Measurements from ENCODE around the gene RAD51B. TPM values are rescaled to one million over a fixed set of nuclear protein-coding genes. Genes with fewer than 3 reads are reported as not detected.

Gene RAD51B
- total and polyA plus RNA-seq, 2 donors (not counting 1 experiment from before 2014, with no cell fraction given) = 4.6 to 16.3 TPM

DNA sequence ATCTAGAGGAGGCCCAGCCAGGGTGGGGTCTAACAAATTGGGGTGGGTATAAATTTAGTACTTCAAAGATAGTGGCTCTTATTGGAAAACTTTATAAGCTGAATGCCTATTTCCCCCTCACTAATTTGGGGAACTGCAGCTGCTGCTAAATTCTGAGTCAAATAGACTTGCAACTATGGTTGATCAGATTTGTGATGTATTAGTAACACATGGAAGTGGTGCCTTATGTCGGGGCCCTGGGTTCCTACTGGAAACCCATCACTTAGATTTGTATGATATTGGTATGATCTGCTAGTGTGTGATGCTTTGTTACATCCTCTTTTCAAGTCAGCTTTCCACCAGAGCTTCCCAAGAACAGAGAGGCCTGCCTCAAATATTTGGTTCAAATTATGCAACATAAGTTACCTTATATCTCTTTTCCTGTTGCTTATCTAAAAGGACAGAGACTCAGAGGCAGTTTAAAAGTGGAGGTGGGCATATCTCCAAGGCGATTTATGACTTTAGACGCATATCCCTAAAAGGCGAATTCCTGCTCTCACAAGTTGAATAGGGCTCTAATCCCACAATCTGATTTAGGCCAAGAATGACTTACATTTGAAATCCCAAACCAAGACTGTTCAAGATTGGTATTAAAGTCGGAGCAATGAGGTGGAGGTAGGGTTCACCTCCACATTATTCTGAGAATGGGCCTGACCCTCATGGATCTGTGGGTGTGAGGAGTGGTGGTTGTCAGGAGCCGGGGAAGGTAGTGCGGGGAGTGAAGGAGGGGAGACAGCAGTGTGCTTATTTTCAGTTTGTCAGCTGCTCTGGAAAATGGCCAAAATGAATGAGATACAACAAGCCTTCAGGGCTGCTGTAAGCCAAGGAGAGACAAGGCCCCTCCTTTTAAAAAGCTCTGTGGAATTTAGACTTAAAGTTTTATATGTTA lies 425.8 kb downstream of the RAD51B start:
- TF ChIP-seq EZH2 (IDR thresholded peaks at IDR 0.05; ENCODE audit: low read length, missing control alignments) = no peak
- TF ChIP-seq, protein P1, sequence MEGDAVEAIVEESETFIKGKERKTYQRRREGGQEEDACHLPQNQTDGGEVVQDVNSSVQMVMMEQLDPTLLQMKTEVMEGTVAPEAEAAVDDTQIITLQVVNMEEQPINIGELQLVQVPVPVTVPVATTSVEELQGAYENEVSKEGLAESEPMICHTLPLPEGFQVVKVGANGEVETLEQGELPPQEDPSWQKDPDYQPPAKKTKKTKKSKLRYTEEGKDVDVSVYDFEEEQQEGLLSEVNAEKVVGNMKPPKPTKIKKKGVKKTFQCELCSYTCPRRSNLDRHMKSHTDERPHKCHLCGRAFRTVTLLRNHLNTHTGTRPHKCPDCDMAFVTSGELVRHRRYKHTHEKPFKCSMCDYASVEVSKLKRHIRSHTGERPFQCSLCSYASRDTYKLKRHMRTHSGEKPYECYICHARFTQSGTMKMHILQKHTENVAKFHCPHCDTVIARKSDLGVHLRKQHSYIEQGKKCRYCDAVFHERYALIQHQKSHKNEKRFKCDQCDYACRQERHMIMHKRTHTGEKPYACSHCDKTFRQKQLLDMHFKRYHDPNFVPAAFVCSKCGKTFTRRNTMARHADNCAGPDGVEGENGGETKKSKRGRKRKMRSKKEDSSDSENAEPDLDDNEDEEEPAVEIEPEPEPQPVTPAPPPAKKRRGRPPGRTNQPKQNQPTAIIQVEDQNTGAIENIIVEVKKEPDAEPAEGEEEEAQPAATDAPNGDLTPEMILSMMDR (conservative IDR thresholded peaks at IDR 0.05 in 1 of 2, IDR thresholded peaks at IDR 0.05 in 1 of 2; ENCODE audit: low read depth in 1 of 2, low read length in 2 of 2) = no peak
- Histone ChIP-seq H3K27ac (ENCODE audit: insufficient read depth, low read length) (no peak overlapping the region), H3K9ac (ENCODE audit: insufficient read depth, low read length) (no peak overlapping the region), H3K9me3 (ENCODE audit: control insufficient read depth, insufficient read depth, low read depth, low read length) (no peaks in the 10 kb centered on the region), H3K36me3 (ENCODE audit: control insufficient read depth, insufficient read depth, low read length) (no peaks in the 10 kb centered on the region), H2AFZ (ENCODE audit: low read length) (no peak overlapping the region), H3K4me2 (ENCODE audit: extremely low read depth, insufficient read depth, low read length) (peak overlapping the region; percentile 47), H3K79me2 (ENCODE audit: control insufficient read depth, insufficient read depth, low read length) (no peaks in the 10 kb centered on the region), H3K27me3 (ENCODE audit: control insufficient read depth, insufficient read depth, low read length) (no peaks in the 10 kb centered on the region), H3K4me1 (ENCODE audit: control insufficient read depth, extremely low read depth, insufficient read depth, low read length) (peaks cover 23% of the 10 kb centered on the region), H3K4me3 (replicated peaks in 1 of 4; ENCODE audit: control extremely low read depth in 1 of 4, insufficient read depth in 1 of 4, low read depth in 3 of 4, low read length in 4 of 4) (no peak overlapping the region), H4K20me1 (ENCODE audit: control insufficient read depth, extremely low read depth, insufficient read depth, low read length) (no peaks in the 10 kb centered on the region)
- DNase-seq (ENCODE audit: low read depth in 2 of 2) = peak; percentile 66 to 70

GRCh38 chr14:68246074-68246785 lies 426.7 kb downstream of the RAD51B start:
- H3K4me1 ChIP-seq (ENCODE audit: control insufficient read depth, extremely low read depth, insufficient read depth, low read length) = peaks cover 31% of the 10 kb centered on the region
- no peaks in the 10 kb centered on the region for H3K79me2 ChIP-seq (ENCODE audit: control insufficient read depth, insufficient read depth, low read length)
- TF ChIP-seq, protein P1 (conservative IDR thresholded peaks at IDR 0.05 in 1 of 2, IDR thresholded peaks at IDR 0.05 in 1 of 2; ENCODE audit: low read depth in 1 of 2, low read length in 2 of 2) = no peak
- no peak for TF ChIP-seq EZH2 (IDR thresholded peaks at IDR 0.05; ENCODE audit: low read length, missing control alignments)
- H3K4me2 ChIP-seq (ENCODE audit: extremely low read depth, insufficient read depth, low read length) = peak overlapping the region; percentile 47
- no peaks in the 10 kb centered on the region for H3K27me3 ChIP-seq (ENCODE audit: control insufficient read depth, insufficient read depth, low read length)
- no peaks in the 10 kb centered on the region for H3K36me3 ChIP-seq (ENCODE audit: control insufficient read depth, insufficient read depth, low read length)
- peak in 1 of 2 donors; percentile 75 for DNase-seq (ENCODE audit: low read depth in 2 of 2)
- H3K4me3 ChIP-seq (replicated peaks in 1 of 4; ENCODE audit: control extremely low read depth in 1 of 4, insufficient read depth in 1 of 4, low read depth in 3 of 4, low read length in 4 of 4) = no peak overlapping the region
- H4K20me1 ChIP-seq (ENCODE audit: control insufficient read depth, extremely low read depth, insufficient read depth, low read length) = no peaks in the 10 kb centered on the region
- H3K9me3 ChIP-seq (ENCODE audit: control insufficient read depth, insufficient read depth, low read depth, low read length) = no peaks in the 10 kb centered on the region
- no peak overlapping the region for H3K27ac ChIP-seq (ENCODE audit: insufficient read depth, low read length)
- H3K9ac ChIP-seq (ENCODE audit: insufficient read depth, low read length) = no peak overlapping the region
- H2AFZ ChIP-seq (ENCODE audit: low read length) = no peak overlapping the region

DNA sequence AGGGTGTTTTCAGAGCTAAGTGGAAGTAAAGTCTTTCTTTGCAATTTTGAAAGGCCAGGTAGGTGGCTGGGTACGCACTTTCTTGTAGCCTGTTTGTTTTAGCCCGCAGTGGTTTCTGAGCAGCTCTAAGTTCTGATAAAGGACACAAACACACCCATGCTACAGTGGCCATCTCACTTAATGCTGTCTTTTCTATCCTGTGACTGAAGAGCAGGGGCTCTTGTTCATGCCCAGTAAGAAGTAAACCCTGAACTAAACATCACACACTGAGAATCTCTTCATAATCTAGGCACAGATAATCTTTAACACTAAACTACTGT lies 427.2 kb downstream of the RAD51B start:
- H3K9me3 ChIP-seq (ENCODE audit: control insufficient read depth, insufficient read depth, low read depth, low read length) = no peaks in the 10 kb centered on the region
- H3K79me2 ChIP-seq (ENCODE audit: control insufficient read depth, insufficient read depth, low read length) = no peaks in the 10 kb centered on the region
- no peaks in the 10 kb centered on the region for H3K36me3 ChIP-seq (ENCODE audit: control insufficient read depth, insufficient read depth, low read length)
- no peak for DNase-seq (ENCODE audit: low read depth in 2 of 2)
- H3K4me2 ChIP-seq (ENCODE audit: extremely low read depth, insufficient read depth, low read length) = no peak overlapping the region
- TF ChIP-seq EZH2 (IDR thresholded peaks at IDR 0.05; ENCODE audit: low read length, missing control alignments) = no peak
- TF ChIP-seq, protein P1 (conservative IDR thresholded peaks at IDR 0.05 in 1 of 2, IDR thresholded peaks at IDR 0.05 in 1 of 2; ENCODE audit: low read depth in 1 of 2, low read length in 2 of 2) = no peak
- H3K27ac ChIP-seq (ENCODE audit: insufficient read depth, low read length) = no peak overlapping the region
- H3K4me1 ChIP-seq (ENCODE audit: control insufficient read depth, extremely low read depth, insufficient read depth, low read length) = peaks cover 33% of the 10 kb centered on the region
- no peaks in the 10 kb centered on the region for H3K27me3 ChIP-seq (ENCODE audit: control insufficient read depth, insufficient read depth, low read length)
- H2AFZ ChIP-seq (ENCODE audit: low read length) = no peak overlapping the region
- no peaks in the 10 kb centered on the region for H4K20me1 ChIP-seq (ENCODE audit: control insufficient read depth, extremely low read depth, insufficient read depth, low read length)
- H3K4me3 ChIP-seq (replicated peaks in 1 of 4; ENCODE audit: control extremely low read depth in 1 of 4, insufficient read depth in 1 of 4, low read depth in 3 of 4, low read length in 4 of 4) = no peak overlapping the region
- H3K9ac ChIP-seq (ENCODE audit: insufficient read depth, low read length) = no peak overlapping the region
